ENCODE results near the gene PIK3CD. TPM values are rescaled to one million over a fixed set of nuclear protein-coding genes. Genes with fewer than 3 reads are reported as not detected.

The PIK3CD gene
- total and polyA plus RNA-seq, 12 donors: 1.3 to 16.4 (median 9.1) TPM

DNA sequence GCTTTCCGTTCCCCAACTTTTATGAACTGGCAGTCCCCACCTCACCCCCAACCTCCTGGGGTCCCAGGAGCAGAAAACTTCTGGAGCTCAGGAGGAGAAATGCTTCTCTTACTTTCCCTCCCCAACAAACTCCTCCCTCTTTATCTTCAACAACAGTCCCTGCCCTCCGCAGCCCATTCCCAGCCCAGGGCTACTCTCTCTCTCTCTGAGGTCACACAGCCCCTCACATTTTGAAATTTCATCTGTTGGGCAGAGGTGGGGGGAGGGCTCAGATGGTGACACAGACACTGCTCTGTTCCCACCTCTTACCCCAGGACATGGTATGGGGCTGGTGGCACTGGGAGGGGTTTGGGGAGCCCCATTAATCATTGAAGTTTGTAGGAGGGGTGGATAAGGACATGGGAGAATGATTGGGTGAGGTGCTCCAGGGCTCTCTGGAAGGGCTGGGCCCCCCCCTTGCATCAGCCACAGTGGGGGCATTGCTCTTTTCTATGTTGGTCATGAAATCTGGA lies 6.0 kb downstream of the PIK3CD start:
- DNase-seq: no peak
- H3K27ac ChIP-seq: no peak overlapping the region
- WGBS, 4 donors: 65 to 80% (median 78%) methylated on average over 2 of the region's 2 CpGs
- no peaks in the 10 kb centered on the region for H3K9me3 ChIP-seq (replicated peaks in 1 of 3)
- TF ChIP-seq, protein P1, sequence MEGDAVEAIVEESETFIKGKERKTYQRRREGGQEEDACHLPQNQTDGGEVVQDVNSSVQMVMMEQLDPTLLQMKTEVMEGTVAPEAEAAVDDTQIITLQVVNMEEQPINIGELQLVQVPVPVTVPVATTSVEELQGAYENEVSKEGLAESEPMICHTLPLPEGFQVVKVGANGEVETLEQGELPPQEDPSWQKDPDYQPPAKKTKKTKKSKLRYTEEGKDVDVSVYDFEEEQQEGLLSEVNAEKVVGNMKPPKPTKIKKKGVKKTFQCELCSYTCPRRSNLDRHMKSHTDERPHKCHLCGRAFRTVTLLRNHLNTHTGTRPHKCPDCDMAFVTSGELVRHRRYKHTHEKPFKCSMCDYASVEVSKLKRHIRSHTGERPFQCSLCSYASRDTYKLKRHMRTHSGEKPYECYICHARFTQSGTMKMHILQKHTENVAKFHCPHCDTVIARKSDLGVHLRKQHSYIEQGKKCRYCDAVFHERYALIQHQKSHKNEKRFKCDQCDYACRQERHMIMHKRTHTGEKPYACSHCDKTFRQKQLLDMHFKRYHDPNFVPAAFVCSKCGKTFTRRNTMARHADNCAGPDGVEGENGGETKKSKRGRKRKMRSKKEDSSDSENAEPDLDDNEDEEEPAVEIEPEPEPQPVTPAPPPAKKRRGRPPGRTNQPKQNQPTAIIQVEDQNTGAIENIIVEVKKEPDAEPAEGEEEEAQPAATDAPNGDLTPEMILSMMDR (IDR thresholded peaks at IDR 0.05): no peak
- no peak for TF ChIP-seq POLR2A (IDR thresholded peaks at IDR 0.05)
- intact Hi-C loops (cut with DNase I): no loop called here
- H3K27me3 ChIP-seq: peaks cover 11% of the 10 kb centered on the region
- no peak overlapping the region for H3K4me3 ChIP-seq
- no peaks in the 10 kb centered on the region for H3K36me3 ChIP-seq (replicated peaks in 1 of 2)
- no peaks in the 10 kb centered on the region for H3K4me1 ChIP-seq (replicated peaks in 1 of 2)

GRCh38 chr1:9658199-9658598 lies 6.7 kb downstream of the PIK3CD start:
- Histone ChIP-seq H3K4me1 (replicated peaks in 1 of 2) (no peaks in the 10 kb centered on the region), H3K4me3 (no peak overlapping the region), H3K27me3 (peaks cover 4% of the 10 kb centered on the region), H3K9me3 (replicated peaks in 1 of 3) (no peaks in the 10 kb centered on the region), H3K36me3 (replicated peaks in 1 of 2) (no peaks in the 10 kb centered on the region), H3K27ac (no peak overlapping the region)
- TF ChIP-seq, protein P1 (IDR thresholded peaks at IDR 0.05): no peak
- TF ChIP-seq POLR2A (IDR thresholded peaks at IDR 0.05): no peak
- WGBS, 4 donors: 72 to 78% (median 77%) methylated on average over 4 of the region's 4 CpGs
- intact Hi-C loops (cut with DNase I): no loop called here
- no peak for DNase-seq

GRCh38 chr1:9659328-9659727 lies 7.8 kb downstream of the PIK3CD start:
- H3K9me3 ChIP-seq (replicated peaks in 1 of 3): no peaks in the 10 kb centered on the region
- WGBS, 4 donors: 59 to 72% (median 66%) methylated on average over 5 of the region's 5 CpGs
- no peak for DNase-seq

GRCh38 chr1:9663257-9663656 lies 11.7 kb downstream of the PIK3CD start:
- TF ChIP-seq, protein P1 (IDR thresholded peaks at IDR 0.05): no peak
- no peak for TF ChIP-seq POLR2A (IDR thresholded peaks at IDR 0.05)
- no peaks in the 10 kb centered on the region for H3K9me3 ChIP-seq (replicated peaks in 1 of 3)
- H3K4me3 ChIP-seq: no peak overlapping the region
- H3K36me3 ChIP-seq (replicated peaks in 1 of 2): no peaks in the 10 kb centered on the region
- peaks cover 3% of the 10 kb centered on the region for H3K27me3 ChIP-seq
- intact Hi-C loops (cut with DNase I): no loop called here
- 82 to 91% (median 90%) methylated on average over 6 of the region's 6 CpGs for WGBS, 4 donors
- H3K27ac ChIP-seq: no peak overlapping the region
- DNase-seq: no peak
- no peaks in the 10 kb centered on the region for H3K4me1 ChIP-seq (replicated peaks in 1 of 2)

More at GRCh38 chr1:9659328-9659727, 7.8 kb downstream of the PIK3CD start:
- intact Hi-C loops (cut with DNase I): no loop called here
- TF ChIP-seq POLR2A (IDR thresholded peaks at IDR 0.05): no peak
- TF ChIP-seq, protein P1 (IDR thresholded peaks at IDR 0.05): no peak
- H3K27me3 ChIP-seq: peaks cover 3% of the 10 kb centered on the region
- H3K4me1 ChIP-seq (replicated peaks in 1 of 2): no peaks in the 10 kb centered on the region
- H3K36me3 ChIP-seq (replicated peaks in 1 of 2): no peaks in the 10 kb centered on the region
- H3K4me3 ChIP-seq: no peak overlapping the region
- H3K27ac ChIP-seq: no peak overlapping the region
